C4-2B (cell line): ENCODE results near the gene CPNE9.
A peak's percentile ranks its signal among the peaks of the same experiment; 100 is the strongest.

Experiments used
- H3K27ac ChIP-seq: fragments of 450-650 bp; 2 replicates; pipeline ENCODE4 v1.5.1; 2017
- CTCF ChIP-seq: fragments of 450-650 bp; conservative IDR thresholded peaks from 2 replicates; pipeline ENCODE4 v1.5.1; 2017; ENCODE audit warnings: mild to moderate bottlenecking
- ZFX ChIP-seq: fragments of 450-650 bp; IDR thresholded peaks from 2 replicates; pipeline ENCODE4 v1.6.1; 2017

Gene CPNE9

GRCh38 chr3:9704347-9705322 is 1.0 kb downstream of the CPNE9 start:
- TF ChIP-seq CTCF, result no peak
- no peak for TF ChIP-seq ZFX

GRCh38 chr3:9710174-9710739 is 6.6 kb downstream of the CPNE9 start:
- TF ChIP-seq ZFX (no peak), CTCF (no peak)
- no peak overlapping the region for H3K27ac ChIP-seq

More at GRCh38 chr3:9704347-9705322, 1.0 kb downstream of the CPNE9 start:
- no peak overlapping the region for H3K27ac ChIP-seq

GRCh38 chr3:9712415-9712814 is 8.8 kb downstream of the CPNE9 start:
- no peak overlapping the region for H3K27ac ChIP-seq
- TF ChIP-seq ZFX (no peak), CTCF (no peak)

- H3K27ac ChIP-seq, result no peak overlapping the region
- TF ChIP-seq ZFX (no peak), CTCF (no peak)
Measured at GRCh38 chr3:9713142-9713541, 9.5 kb downstream of the CPNE9 start.

GRCh38 chr3:9715136-9715535 is 11.5 kb downstream of the CPNE9 start:
- H3K27ac ChIP-seq, result no peak overlapping the region
- TF ChIP-seq CTCF, result no peak
- no peak for TF ChIP-seq ZFX

GRCh38 chr3:9715764-9716437 is 12.3 kb downstream of the CPNE9 start:
- H3K27ac ChIP-seq, result no peak overlapping the region
- TF ChIP-seq ZFX (no peak), CTCF (peak; percentile 75)
